ENCODE results near the gene HAPLN1.
"Not testable (repeated sequence)": the region's sequence is repeated elsewhere in the genome, so short reads cannot be mapped to it uniquely, and the experiment has no call there.

Gene HAPLN1

DNA sequence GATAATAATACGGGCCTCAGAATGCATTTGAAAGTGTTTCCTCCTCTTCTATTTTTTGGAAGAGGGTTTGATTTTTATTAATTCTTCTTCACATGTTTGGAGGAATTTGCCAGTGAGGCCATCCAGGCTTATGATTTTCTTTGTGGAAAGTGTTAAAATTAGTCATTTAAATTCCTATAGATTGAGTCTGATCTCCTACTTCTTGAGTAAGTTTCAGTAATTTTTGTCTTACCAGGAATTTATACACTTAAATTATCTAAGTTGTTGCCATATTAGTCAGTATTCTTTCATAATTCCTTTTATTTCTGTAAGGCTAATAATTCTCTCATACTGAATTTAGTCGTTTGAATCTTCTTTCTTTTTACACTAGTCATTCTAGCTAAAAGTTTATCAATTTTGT is 25.2 kb upstream of the HAPLN1 start:
- DNase-seq (ENCODE audit: extremely low read depth, low read depth), result no peak
- TF ChIP-seq, protein P1, sequence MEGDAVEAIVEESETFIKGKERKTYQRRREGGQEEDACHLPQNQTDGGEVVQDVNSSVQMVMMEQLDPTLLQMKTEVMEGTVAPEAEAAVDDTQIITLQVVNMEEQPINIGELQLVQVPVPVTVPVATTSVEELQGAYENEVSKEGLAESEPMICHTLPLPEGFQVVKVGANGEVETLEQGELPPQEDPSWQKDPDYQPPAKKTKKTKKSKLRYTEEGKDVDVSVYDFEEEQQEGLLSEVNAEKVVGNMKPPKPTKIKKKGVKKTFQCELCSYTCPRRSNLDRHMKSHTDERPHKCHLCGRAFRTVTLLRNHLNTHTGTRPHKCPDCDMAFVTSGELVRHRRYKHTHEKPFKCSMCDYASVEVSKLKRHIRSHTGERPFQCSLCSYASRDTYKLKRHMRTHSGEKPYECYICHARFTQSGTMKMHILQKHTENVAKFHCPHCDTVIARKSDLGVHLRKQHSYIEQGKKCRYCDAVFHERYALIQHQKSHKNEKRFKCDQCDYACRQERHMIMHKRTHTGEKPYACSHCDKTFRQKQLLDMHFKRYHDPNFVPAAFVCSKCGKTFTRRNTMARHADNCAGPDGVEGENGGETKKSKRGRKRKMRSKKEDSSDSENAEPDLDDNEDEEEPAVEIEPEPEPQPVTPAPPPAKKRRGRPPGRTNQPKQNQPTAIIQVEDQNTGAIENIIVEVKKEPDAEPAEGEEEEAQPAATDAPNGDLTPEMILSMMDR (IDR thresholded peaks at IDR 0.05; ENCODE audit: low read depth, low read length), result no peak

DNA sequence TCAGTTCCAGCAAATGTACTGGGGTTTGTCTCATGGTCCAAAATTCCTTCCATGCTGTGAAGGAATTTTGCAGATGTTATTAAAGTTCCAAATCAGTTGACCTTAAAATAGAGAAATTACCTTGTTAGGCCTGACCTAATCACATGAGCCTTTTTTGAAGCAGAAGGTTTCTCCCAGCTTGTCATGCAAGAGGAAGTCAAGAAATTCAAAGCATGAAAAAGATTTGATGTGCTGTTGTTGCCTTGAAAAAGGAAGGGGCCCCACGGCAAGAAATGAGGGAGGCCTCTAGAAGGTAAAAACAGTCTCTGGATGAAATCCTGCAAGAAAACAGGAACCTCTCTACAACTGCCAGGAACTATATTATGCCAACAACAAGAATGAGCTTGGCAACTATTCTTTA is 24.2 kb upstream of the HAPLN1 start:
- no peak for DNase-seq (ENCODE audit: extremely low read depth, low read depth)
- TF ChIP-seq, protein P1 (IDR thresholded peaks at IDR 0.05; ENCODE audit: low read depth, low read length), result no peak

DNA sequence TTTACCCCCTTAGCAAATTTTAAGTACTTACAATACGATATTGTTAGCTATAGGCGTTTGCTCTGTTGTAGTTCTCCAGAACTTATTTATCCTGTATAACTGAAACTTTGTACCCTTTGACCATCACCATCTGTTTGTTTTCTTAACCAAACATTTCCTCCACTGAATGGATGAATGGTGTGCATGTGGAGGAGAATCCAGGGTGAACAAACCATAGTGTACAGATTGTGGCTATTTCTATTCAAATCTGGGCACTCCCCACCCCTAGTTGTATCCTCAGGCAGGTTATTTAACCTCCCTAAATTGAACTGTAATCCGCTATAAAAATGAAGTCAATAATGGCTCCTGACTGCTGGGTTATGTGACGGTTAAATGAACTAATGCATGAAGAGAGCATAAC is 21.4 kb upstream of the HAPLN1 start:
- TF ChIP-seq, protein P1 (IDR thresholded peaks at IDR 0.05; ENCODE audit: low read depth, low read length), result no peak
- DNase-seq (ENCODE audit: extremely low read depth, low read depth), result no peak

DNA sequence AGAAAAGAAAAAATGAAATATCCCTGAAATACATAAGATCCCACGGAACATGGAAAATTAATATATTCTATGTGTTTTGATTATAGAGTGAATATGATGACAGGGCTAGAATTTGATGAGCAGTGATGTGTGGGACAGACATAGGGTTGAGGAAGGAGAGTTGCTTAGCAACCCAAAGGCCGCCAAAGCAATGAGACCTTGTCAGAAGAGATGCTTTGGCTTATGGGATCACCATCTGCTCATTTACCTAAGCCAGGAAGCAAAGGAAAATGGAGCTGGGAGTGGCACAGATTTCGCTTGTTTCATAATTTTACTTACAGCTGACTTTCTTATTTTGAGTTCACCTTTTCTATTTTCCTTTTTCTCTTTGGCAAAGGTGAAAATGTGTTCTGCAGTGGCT is 20.9 kb upstream of the HAPLN1 start:
- TF ChIP-seq, protein P1 (IDR thresholded peaks at IDR 0.05; ENCODE audit: low read depth, low read length), result no peak

DNA sequence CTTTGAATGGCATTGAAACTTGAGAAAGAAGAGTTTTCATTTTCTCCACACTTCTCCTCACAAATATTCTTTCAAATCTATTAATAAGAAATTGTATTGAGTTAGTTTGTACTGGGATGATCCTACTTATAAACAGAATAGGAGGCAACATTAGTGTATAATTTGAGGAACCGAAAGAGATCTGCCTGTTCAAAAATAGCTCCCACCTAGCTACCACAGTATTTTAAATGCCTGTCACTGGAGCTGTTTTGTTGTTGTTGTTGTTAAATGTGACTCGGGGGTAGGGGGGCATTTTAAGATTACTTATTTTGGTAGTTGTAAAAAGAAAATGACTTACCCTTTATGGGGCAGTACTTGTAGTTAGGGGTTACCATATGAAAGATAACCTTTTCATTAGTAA is 20.1 kb upstream of the HAPLN1 start:
- DNase-seq (ENCODE audit: extremely low read depth, low read depth), result no peak
- TF ChIP-seq, protein P1 (IDR thresholded peaks at IDR 0.05; ENCODE audit: low read depth, low read length), result no peak

More for the DNA sequence above, 20.9 kb upstream of the HAPLN1 start:
- no peak for DNase-seq (ENCODE audit: extremely low read depth, low read depth)

DNA sequence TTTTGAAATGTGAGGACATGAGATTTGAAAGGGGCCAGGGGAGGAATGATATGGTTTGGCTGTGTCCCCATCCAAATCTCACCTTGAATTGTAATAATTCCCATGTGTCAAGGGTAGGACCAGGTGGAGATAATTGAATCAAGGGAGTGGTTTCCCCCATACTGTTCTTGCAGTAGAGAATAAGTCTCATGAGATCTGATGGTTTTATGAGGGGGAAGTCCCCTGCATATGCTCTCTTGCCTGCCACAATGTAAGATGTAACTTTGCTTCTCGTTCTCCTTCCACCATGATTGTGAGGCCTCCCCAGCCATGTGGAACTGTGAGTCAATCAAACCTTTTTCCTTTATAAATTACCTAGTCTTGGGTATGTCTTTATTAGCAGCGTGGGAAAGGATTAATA is 15.5 kb upstream of the HAPLN1 start:
- DNase-seq (ENCODE audit: extremely low read depth, low read depth), result not testable (repeated sequence)

DNA sequence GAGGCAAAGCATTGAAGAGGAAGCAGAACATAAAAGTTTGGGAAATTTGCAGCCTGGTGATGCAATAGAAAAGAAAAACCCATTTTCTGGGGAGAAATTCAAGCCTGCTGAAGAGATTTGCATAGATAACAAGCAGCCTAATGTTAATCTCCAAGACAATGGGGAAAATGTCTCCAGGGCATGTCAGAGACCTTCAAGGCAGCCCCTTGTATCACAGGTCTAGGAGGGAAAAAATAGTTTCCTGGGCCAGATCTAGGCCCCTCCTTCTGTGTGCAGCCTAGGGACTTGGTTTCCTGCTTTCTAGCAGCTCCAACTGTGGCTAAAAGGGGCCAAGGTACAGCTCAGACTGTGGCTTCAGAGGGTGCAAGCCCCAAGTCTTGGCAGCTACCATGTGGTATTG is 14.4 kb upstream of the HAPLN1 start:
- DNase-seq (ENCODE audit: extremely low read depth, low read depth), result not testable (repeated sequence)

DNA sequence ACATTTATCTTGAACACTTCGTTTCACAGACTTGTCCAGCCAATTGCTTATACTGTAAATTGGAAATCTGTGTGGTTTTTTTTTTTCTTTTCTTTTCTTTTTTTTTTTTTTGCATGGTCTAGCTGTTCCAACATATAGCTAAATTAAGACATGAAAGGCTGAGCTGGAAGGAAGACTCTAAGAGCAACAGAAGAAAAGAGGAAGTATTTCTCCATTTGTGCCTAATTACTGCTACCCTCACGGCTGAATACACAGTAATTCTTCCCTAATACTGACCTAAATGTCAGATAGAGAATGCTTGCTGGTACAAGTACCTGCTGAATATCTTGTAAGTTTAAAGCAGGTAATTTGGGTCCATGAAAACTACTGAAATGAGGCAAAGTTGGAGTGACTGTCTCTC is 11.0 kb upstream of the HAPLN1 start:
- DNase-seq (ENCODE audit: extremely low read depth, low read depth), result no peak
- TF ChIP-seq, protein P1 (IDR thresholded peaks at IDR 0.05; ENCODE audit: low read depth, low read length), result no peak

DNA sequence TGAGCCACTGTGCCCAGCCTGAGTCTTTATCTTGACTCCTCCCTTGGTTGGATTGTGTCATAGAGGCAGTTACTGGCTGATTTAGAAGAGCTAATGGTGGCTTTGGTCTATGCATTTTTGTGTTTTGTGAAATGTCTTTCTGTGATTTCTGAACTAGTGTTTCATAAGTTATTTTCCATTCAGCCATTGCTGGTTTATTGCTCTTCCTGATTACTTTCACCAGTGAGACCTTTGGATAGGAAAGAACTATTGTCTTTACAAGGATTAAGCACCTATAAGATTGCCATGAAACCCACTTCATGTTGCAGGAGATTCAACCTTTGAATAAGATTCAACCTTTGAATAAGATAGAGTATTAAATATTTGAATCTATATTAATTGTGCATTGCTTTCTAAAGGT is 8.7 kb upstream of the HAPLN1 start:
- TF ChIP-seq, protein P1 (IDR thresholded peaks at IDR 0.05; ENCODE audit: low read depth, low read length), result no peak
- no peak for DNase-seq (ENCODE audit: extremely low read depth, low read depth)
